Right atrium auricular region (tissue), 2 donors: ENCODE data around the gene DNAH12. TPM values are rescaled to one million over a fixed set of nuclear protein-coding genes. Genes with fewer than 3 reads are reported as not detected.
"Not testable (repeated sequence)": the region's sequence is repeated elsewhere in the genome, so short reads cannot be mapped to it uniquely, and the experiment has no call there.

Experiments
- DNase-seq: peaks from one replicate; pipeline ENCODE4 v3.0.0-alpha.2; 2019; ENCODE audit warnings: low spot score
- H3K27ac ChIP-seq, 2 donors: fragments of 200-600 bp; sonication (generic); 1 replicate in 1 of 2; 2 replicates in 1 of 2; pipeline ENCODE4 v1.5.1; 2016 to 2019
- H3K27me3 ChIP-seq, 2 donors: fragments of 200-600 bp; sonication (generic); one replicate each; pipeline versions ENCODE4 v1.5.1 to v1.6.0; 2017 to 2019
- H3K36me3 ChIP-seq: fragments of 200-600 bp; sonication (generic); one replicate; pipeline ENCODE4 v1.5.1; 2016
- H3K4me1 ChIP-seq, 2 donors: fragments of 200-600 bp; sonication (generic); one replicate each; pipeline versions ENCODE4 v1.5.1 to v1.6.0; 2017 to 2019
- H3K4me3 ChIP-seq, 2 donors: fragments of 200-600 bp; sonication (generic); 1 replicate in 1 of 2; 2 replicates in 1 of 2; pipeline ENCODE4 v1.5.1; 2017 to 2019; ENCODE audit warnings: mild to moderate bottlenecking in 1 of 2, moderate library complexity in 1 of 2
- H3K9me3 ChIP-seq, 2 donors: fragments of 200-600 bp; sonication (generic); one replicate each; pipeline ENCODE4 v1.5.1; 2019
- total RNA-seq, 2 donors: library from RNA; depleted of rRNA; stranded (reverse); fragments of >200 nt; gene quantifications; one replicate each; pipeline ENCODE4 v1.1.0, GENCODE V29; 2016
- TF ChIP-seq, protein P1 (sequence below), 2 donors: fragments of 200-600 bp; sonication (generic); IDR thresholded peaks; one replicate each; pipeline ENCODE4 v1.5.1; 2019; ENCODE audit warnings: antibody characterized with exemption in 2 of 2

Gene DNAH12
- total RNA-seq, 2 donors from 2014 or later, result 0.08 TPM; not detected in 1

DNA sequence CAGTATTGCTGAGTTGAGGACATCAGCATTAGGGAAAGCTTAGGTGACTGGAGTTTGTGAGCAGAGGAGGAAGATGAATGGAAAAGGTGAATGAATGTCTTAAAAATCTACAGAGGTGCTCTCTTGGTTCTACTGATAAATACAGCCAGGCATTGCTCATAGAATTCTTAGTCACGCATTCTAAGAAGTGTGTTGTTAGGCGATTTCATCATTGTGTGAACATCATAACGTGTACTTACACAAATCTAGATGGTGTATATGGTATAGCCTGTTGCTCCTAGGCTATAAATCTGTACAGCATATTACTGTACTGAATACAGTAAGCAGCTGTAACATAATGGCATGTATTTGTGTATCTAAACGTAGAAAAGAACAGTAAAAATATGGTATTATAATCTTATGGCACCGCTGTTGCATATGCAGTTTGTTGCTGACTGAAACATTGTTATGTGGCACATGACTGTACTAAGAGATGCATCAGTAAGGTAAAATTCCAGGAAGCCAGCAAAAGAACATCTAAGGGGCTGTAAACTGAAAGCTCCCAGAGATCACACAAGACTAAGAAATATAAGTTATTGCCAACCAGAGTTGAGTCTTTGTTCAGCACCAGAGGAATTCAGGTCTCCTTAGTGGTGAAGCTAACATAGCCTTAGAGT, 208.7 kb downstream of the DNAH12 start:
- Histone ChIP-seq H3K4me1 (no peaks in the 10 kb centered on the region), H3K27me3 (peaks cover 0 to 2% of the 10 kb centered on the region in 2 donors), H3K9me3 (peaks cover 0 to 13% of the 10 kb centered on the region in 2 donors), H3K36me3 (no peaks in the 10 kb centered on the region), H3K4me3 (no peak overlapping the region), H3K27ac (no peak overlapping the region)
- no peak for DNase-seq
- TF ChIP-seq, protein P1, sequence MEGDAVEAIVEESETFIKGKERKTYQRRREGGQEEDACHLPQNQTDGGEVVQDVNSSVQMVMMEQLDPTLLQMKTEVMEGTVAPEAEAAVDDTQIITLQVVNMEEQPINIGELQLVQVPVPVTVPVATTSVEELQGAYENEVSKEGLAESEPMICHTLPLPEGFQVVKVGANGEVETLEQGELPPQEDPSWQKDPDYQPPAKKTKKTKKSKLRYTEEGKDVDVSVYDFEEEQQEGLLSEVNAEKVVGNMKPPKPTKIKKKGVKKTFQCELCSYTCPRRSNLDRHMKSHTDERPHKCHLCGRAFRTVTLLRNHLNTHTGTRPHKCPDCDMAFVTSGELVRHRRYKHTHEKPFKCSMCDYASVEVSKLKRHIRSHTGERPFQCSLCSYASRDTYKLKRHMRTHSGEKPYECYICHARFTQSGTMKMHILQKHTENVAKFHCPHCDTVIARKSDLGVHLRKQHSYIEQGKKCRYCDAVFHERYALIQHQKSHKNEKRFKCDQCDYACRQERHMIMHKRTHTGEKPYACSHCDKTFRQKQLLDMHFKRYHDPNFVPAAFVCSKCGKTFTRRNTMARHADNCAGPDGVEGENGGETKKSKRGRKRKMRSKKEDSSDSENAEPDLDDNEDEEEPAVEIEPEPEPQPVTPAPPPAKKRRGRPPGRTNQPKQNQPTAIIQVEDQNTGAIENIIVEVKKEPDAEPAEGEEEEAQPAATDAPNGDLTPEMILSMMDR (IDR thresholded peaks at IDR 0.05), result no peak

GRCh38 chr3:57331078-57331610, 213.0 kb downstream of the DNAH12 start:
- TF ChIP-seq, protein P1 (IDR thresholded peaks at IDR 0.05), result no peak
- Histone ChIP-seq H3K27me3 (no peaks in the 10 kb centered on the region), H3K4me3 (no peak overlapping the region), H3K9me3 (peaks cover 0 to 13% of the 10 kb centered on the region in 2 donors), H3K4me1 (no peaks in the 10 kb centered on the region), H3K36me3 (no peaks in the 10 kb centered on the region), H3K27ac (no peak overlapping the region)
- DNase-seq, result no peak

DNA sequence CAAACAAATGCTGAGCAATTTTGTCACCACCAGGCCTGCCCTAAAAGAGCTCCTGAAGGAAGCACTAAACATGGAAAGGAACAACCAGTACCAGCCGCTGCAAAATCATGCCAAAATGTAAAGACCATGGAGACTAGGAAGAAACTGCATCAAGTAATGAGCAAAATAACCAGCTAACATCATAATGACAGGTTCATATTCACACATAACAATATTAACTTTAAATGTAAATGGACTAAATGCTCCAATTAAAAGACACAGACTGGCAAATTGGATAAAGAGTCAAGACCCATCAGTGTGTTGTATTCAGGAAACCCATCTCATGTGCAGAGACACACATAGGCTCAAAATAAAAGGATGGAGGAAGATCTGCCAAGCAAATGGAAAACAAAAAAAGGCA, 217.6 kb downstream of the DNAH12 start:
- not testable (repeated sequence) for H3K27me3 ChIP-seq, H3K4me3 ChIP-seq

DNA sequence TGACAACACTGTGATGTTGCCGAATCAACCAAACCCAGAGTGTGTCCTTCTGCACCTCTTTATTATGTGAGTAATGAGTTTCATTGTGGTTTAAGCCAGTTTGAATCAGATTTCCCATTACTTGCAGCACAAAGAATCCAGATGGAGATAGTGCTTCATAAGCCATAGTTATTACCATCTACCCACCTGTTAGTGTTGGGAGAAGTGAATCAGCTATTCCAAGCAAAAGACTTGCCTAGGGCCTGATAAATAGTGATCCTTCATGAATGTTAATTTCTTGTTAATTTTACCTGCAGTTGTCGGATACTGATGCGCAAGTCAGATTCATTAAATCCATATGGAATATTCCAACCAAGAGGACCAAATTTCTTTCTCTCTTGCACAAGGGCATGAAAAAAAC, 229.9 kb downstream of the DNAH12 start:
- Histone ChIP-seq H3K27me3 (no peaks in the 10 kb centered on the region), H3K27ac (no peak overlapping the region), H3K9me3 (peaks cover 0 to 16% of the 10 kb centered on the region in 2 donors), H3K4me3 (no peak overlapping the region), H3K4me1 (no peaks in the 10 kb centered on the region), H3K36me3 (no peaks in the 10 kb centered on the region)
- no peak for DNase-seq
- TF ChIP-seq, protein P1 (IDR thresholded peaks at IDR 0.05), result no peak

More for the DNA sequence above, 217.6 kb downstream of the DNAH12 start:
- H3K9me3 ChIP-seq, H3K4me1 ChIP-seq, DNase-seq, H3K36me3 ChIP-seq, H3K27ac ChIP-seq: not testable (repeated sequence)

DNA sequence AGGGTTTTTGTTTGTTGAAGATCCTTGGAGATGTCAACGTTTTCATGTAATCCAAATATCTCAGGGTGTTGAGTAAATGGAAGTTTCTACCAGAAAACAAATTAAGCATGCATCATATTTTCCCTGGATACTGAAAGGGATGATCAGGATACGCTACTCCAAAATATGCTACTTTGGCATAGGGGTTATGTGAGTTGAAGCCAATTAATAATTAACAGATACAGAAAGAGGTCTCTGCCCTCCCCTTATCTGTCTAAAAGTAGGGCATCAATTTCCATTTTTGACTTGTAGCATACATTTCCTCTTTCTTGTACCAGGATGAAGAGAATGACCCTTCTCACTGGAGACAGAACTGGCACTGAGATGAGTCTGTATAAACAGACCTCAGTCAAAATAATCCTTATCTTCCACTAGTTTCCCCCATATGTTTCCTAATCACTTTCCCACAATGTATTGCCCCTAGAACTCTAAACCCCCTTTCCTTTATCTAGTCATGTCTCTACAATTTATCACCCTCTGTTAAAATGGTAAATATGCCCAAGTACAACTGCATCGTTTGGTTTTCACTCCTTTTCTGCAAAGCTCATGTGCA, 234.3 kb downstream of the DNAH12 start:
- TF ChIP-seq, protein P1 (IDR thresholded peaks at IDR 0.05), result no peak
- Histone ChIP-seq H3K9me3 (no peaks in the 10 kb centered on the region), H3K4me1 (no peaks in the 10 kb centered on the region), H3K4me3 (no peak overlapping the region), H3K27me3 (no peaks in the 10 kb centered on the region), H3K27ac (no peak overlapping the region), H3K36me3 (no peaks in the 10 kb centered on the region)
- no peak for DNase-seq

- H3K9me3 ChIP-seq, H3K27ac ChIP-seq, H3K27me3 ChIP-seq, DNase-seq, H3K4me3 ChIP-seq, H3K4me1 ChIP-seq, H3K36me3 ChIP-seq: not testable (repeated sequence)
Measured at GRCh38 chr3:57303520-57303919, 240.6 kb downstream of the DNAH12 start.
